Measurements from ENCODE around the gene ZDHHC8. TPM values are rescaled to one million over a fixed set of nuclear protein-coding genes. Genes with fewer than 3 reads are reported as not detected.

The ZDHHC8 gene
- total RNA-seq, 2 donors from 2014 or later, result 23.4 to 59.7 TPM

DNA sequence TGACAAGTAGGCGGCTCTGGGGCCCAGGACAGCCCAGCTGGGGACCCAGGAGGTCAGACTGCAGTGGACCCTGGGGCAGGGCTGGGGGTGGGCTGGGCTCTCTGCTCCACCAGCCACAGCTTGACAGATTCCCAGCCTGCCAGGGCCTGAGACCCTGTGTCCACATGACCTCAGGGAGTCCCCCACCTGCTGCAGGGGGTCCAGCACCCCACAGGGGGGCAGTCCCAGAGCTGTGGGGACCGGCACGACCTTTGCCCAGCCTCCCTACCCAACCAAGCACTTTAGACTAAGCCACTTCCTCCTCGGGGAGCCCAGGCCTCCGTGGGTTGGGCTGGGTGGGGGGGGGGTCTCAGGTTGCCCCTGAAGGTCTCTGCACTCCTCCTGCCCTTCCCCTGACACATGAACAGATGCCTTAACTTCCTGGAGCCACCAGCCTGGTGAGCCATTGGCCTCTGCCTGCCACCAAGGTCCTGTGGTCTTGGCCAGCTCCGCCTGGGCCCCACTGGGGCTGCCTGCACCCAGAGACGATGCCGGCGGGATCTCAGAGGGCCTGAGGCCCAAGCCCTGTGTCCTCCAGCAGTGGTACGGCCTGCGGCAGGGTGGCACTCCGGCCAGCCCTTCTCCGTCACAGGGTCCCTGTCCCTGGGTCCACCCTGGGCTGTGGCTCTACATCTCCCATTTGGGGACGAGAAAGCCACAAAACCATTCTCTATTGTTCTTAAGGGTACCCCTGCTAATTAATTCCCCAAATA lies 15.8 kb downstream of the ZDHHC8 start:
- Mint-ChIP-seq H3K36me3 (ENCODE audit: low read depth) (no peaks in the 10 kb centered on the region), H3K9me3 (no peaks in the 10 kb centered on the region), H3K4me1 (no peaks in the 10 kb centered on the region), H3K27me3 (no peaks in the 10 kb centered on the region), H3K4me3 (no peak overlapping the region), H3K27ac (no peak overlapping the region)
- no peak for ATAC-seq (replicated peaks)

GRCh38 chr22:20148414-20148813 lies 16.8 kb downstream of the ZDHHC8 start:
- H3K36me3 Mint-ChIP-seq (ENCODE audit: low read depth), result no peaks in the 10 kb centered on the region

GRCh38 chr22:20149257-20150250 lies 17.9 kb downstream of the ZDHHC8 start:
- no peak overlapping the region for H3K27ac Mint-ChIP-seq
- H3K4me1 Mint-ChIP-seq, result no peaks in the 10 kb centered on the region
- no peak overlapping the region for H3K4me3 Mint-ChIP-seq
- no peaks in the 10 kb centered on the region for H3K36me3 Mint-ChIP-seq (ENCODE audit: low read depth)
- ATAC-seq (replicated peaks), result no peak
- no peaks in the 10 kb centered on the region for H3K9me3 Mint-ChIP-seq
- no peaks in the 10 kb centered on the region for H3K27me3 Mint-ChIP-seq

More at GRCh38 chr22:20148414-20148813, 16.8 kb downstream of the ZDHHC8 start:
- no peaks in the 10 kb centered on the region for H3K4me1 Mint-ChIP-seq
- ATAC-seq (replicated peaks), result no peak
- H3K27me3 Mint-ChIP-seq, result no peaks in the 10 kb centered on the region
- H3K27ac Mint-ChIP-seq, result no peak overlapping the region
- H3K9me3 Mint-ChIP-seq, result no peaks in the 10 kb centered on the region
- H3K4me3 Mint-ChIP-seq, result no peak overlapping the region

DNA sequence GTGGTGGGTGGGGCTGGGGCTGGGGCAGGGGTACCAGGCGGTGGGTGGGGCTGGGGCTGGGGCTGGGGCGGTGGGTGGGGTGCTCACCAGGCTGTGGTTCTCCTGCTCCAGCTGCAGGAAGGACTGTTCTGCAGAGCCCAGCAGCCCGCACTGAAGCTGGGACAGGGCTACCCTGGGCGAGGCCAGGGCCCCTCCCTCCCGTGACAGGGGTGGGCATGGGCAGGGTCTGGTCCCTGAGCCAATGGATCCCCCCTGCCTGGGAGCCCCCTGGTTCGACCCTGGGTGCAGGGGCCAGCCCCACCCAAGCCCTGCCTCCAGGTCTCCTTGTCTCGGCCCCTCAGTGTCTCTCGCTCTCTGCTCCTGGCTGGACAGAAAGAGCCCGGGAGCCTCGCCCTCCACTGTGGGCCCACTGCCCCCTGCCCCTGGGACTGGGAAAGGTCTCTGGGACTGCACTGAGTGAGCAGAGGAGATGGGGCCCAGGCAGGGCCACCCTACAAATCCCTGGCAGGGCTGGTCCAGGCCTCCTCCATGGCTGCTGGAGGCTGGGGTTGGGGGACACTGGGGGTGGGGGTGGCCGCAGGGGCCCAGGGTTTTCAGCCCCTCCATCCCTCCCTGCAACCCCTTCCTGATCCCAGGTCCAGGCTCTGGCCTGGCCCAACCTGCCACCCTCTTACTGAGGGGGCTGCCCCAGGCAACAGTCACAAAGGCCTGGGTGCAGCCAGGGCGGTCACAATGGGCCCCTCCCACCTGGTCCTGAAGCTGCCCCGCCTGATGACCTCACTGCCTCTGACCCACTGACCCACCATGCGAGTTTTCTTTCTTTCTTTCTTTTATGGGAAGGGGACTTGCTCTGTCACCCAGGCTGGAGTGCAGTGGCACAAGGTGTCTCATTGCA lies 19.0 kb downstream of the ZDHHC8 start, which contains the start of gene CCDC188:
CCDC188 (minus strand) TSS at position 675 of the 895 bp plus-strand sequence; CDS start at position 606, 69 bp downstream.
- no peaks in the 10 kb centered on the region for H3K4me1 Mint-ChIP-seq
- H3K27me3 Mint-ChIP-seq, result no peaks in the 10 kb centered on the region
- H3K4me3 Mint-ChIP-seq, result no peak within 1 kb of the TSS
- no peak within 1 kb of the TSS for H3K27ac Mint-ChIP-seq
- H3K36me3 Mint-ChIP-seq (ENCODE audit: low read depth), result no peaks in the 10 kb centered on the region
- H3K9me3 Mint-ChIP-seq, result no peaks in the 10 kb centered on the region
- no peak for ATAC-seq (replicated peaks)

DNA sequence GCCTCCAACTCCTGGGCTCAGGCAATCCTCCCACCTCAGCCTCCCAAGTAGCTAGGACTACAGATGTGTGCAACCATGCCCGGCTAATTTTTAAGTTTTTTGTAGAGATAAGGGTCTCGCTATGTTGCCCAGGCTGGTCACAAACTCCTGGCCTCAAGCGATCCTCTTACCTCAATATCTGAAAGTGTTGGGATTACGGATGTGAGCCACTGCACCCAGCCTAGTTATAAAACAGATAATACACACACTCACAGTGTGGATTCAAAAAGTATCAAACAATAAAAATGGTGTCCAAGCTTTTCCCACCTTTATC lies 19.6 kb downstream of the ZDHHC8 start:
- no peaks in the 10 kb centered on the region for H3K9me3 Mint-ChIP-seq
- no peaks in the 10 kb centered on the region for H3K27me3 Mint-ChIP-seq
- H3K36me3 Mint-ChIP-seq (ENCODE audit: low read depth), result no peaks in the 10 kb centered on the region
- no peak overlapping the region for H3K4me3 Mint-ChIP-seq
- H3K4me1 Mint-ChIP-seq, result no peaks in the 10 kb centered on the region
- no peak for ATAC-seq (replicated peaks)
- no peak overlapping the region for H3K27ac Mint-ChIP-seq

- Mint-ChIP-seq H3K9me3 (no peaks in the 10 kb centered on the region), H3K27me3 (no peaks in the 10 kb centered on the region), H3K4me1 (no peaks in the 10 kb centered on the region), H3K4me3 (no peak overlapping the region), H3K36me3 (ENCODE audit: low read depth) (no peaks in the 10 kb centered on the region), H3K27ac (no peak overlapping the region)
- no peak for ATAC-seq (replicated peaks)
Observed at GRCh38 chr22:20152464-20152890, 20.9 kb downstream of the ZDHHC8 start.

- no peak overlapping the region for H3K27ac Mint-ChIP-seq
- no peaks in the 10 kb centered on the region for H3K9me3 Mint-ChIP-seq
- no peaks in the 10 kb centered on the region for H3K4me1 Mint-ChIP-seq
- H3K27me3 Mint-ChIP-seq, result no peaks in the 10 kb centered on the region
- ATAC-seq (replicated peaks), result no peak
- H3K4me3 Mint-ChIP-seq, result no peak overlapping the region
- no peaks in the 10 kb centered on the region for H3K36me3 Mint-ChIP-seq (ENCODE audit: low read depth)
Observed at GRCh38 chr22:20153945-20154344, 22.3 kb downstream of the ZDHHC8 start.

- Mint-ChIP-seq H3K27ac (no peak overlapping the region), H3K4me1 (no peaks in the 10 kb centered on the region), H3K27me3 (no peaks in the 10 kb centered on the region), H3K4me3 (no peak overlapping the region), H3K9me3 (no peaks in the 10 kb centered on the region), H3K36me3 (ENCODE audit: low read depth) (no peaks in the 10 kb centered on the region)
- ATAC-seq (replicated peaks), result no peak
Observed at GRCh38 chr22:20154602-20155187, 23.1 kb downstream of the ZDHHC8 start.

DNA sequence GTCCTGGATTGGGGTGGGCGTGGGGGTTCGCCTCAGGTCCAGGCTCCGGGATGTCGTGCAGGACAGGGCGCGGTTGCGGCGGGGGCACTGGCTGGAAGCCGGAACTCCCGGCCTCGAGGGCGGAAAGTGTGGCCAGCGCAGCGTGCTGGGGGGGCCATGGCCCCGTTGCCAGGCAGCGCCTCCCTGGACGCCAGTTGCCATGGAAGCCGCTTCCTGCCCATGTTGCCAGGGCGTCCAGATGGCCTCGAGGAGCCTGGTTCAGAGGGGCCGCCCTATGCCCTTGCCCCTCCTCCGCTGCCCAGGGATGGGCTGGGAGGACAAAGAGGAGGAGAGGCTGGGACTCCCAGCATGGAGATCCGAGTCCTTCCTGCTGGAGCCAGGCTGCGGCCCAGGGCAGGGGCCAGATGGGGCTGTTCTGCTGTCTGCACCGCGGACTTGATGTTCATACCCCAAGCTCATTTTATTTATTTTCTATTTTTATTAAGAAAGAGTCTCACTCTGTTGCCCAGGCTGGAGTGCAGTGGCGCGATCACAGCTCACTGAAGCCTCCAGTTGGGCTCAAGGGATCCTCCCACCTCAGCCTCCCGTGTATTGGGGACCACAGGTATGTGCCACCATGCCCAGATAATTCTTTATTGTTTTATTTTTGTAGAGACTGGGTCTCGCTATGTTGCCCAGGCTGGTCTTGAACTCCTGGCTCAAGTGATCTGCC lies 23.9 kb downstream of the ZDHHC8 start:
- peak; percentile 23 for ATAC-seq (replicated peaks)
- no peak overlapping the region for H3K27ac Mint-ChIP-seq
- no peaks in the 10 kb centered on the region for H3K27me3 Mint-ChIP-seq
- H3K4me1 Mint-ChIP-seq, result no peaks in the 10 kb centered on the region
- no peak overlapping the region for H3K4me3 Mint-ChIP-seq
- H3K36me3 Mint-ChIP-seq (ENCODE audit: low read depth), result no peaks in the 10 kb centered on the region
- H3K9me3 Mint-ChIP-seq, result no peaks in the 10 kb centered on the region

DNA sequence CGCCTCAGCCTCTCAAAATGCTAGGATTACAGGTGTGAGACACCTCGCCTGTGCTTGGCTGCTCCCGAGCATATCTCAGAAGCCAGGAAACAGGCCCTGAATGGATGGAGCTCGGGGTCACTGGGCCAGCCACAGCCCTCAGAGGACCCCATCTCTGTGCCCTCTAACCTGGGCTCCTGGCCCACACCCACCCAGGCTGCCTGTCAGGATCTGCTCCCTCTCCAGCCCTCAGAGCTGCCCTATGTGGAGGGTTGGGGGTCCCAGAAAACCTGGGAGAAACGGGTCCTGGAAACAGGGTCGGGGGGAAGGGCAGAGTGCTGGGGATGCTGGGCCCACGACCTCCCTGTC lies 24.4 kb downstream of the ZDHHC8 start:
- Mint-ChIP-seq H3K9me3 (no peaks in the 10 kb centered on the region), H3K27ac (no peak overlapping the region), H3K36me3 (ENCODE audit: low read depth) (no peaks in the 10 kb centered on the region), H3K4me3 (no peak overlapping the region), H3K4me1 (no peaks in the 10 kb centered on the region), H3K27me3 (no peaks in the 10 kb centered on the region)
- no peak for ATAC-seq (replicated peaks)

DNA sequence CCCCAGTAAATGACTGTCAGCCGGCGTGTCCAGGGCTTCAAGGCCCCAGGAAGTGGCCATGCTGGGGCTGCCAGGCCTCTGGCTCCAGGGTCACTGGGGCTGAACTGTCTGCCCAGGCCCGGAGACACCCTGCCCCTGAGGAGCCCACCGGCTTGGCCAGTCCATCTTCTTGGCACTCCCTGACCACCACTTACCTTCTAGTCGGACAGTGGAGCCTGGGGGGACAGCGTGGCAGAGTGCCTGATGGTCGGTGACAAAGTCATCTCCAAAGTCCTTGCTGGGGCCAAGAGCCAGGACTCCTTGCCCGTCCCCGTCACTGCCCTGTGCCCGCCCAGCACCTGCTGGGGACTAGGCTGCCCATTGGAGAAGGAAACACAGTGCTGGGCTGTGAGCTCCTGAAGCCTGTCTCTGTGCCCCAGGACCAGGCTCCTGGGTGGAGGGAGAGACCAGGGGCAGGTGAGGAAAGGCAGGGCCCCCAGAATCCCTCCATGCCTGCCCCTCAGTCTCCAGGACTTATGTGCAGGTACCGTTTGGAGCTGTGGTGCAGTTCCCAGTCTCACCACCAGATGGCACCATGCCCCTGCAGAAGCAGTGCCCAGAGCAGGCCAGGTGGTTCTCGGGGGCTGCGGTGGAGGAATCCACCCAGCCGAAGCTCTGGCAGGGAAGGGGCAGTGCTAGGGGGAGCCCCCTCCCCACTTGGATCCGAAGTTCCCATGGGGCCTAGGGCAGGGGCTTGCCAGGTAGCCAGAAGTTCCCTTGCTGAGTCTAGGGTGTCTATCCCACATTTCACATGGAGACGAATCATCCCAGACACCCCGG lies 25.2 kb downstream of the ZDHHC8 start:
- Mint-ChIP-seq H3K27ac (no peak overlapping the region), H3K36me3 (ENCODE audit: low read depth) (no peaks in the 10 kb centered on the region), H3K4me3 (no peak overlapping the region), H3K27me3 (no peaks in the 10 kb centered on the region), H3K4me1 (no peaks in the 10 kb centered on the region), H3K9me3 (no peaks in the 10 kb centered on the region)
- peak; percentile 77 for ATAC-seq (replicated peaks)

- Mint-ChIP-seq H3K27me3 (no peaks in the 10 kb centered on the region), H3K4me1 (no peaks in the 10 kb centered on the region), H3K4me3 (no peak overlapping the region), H3K27ac (no peak overlapping the region), H3K36me3 (ENCODE audit: low read depth) (no peaks in the 10 kb centered on the region), H3K9me3 (no peaks in the 10 kb centered on the region)
- no peak for ATAC-seq (replicated peaks)
Observed at GRCh38 chr22:20157430-20158183, 26.0 kb downstream of the ZDHHC8 start.

All from activated T-helper 17 cell treated with anti-CD3 and anti-CD28 coated beads, Interleukin-2, amount 50 U/mL, for 72 hours (primary cell).